ENCODE data around the gene TSHR. TPM values are rescaled to one million over a fixed set of nuclear protein-coding genes. Genes with fewer than 3 reads are reported as not detected.

The TSHR gene
- total and polyA plus RNA-seq, 9 donors, result 0.20 to 1.0 (median 0.37) TPM

DNA sequence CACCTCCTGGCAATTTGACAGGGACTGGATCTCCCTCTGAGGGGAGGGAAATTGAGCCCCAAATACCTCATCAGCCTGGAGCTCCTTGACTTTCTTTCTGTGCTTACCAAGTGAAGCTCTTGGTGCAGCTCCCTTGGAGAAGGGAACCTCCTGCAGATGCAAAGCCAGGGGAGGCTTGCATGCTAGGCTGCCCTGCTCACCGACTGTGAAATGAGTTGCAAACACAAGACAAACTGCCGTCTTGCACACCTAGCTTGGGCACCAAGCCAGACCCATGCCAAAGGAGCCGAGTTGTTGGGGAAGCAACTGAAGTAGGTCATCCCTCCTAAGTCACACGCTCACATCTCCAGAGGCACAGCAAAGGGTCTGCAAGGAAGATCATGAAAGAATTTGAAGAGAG lies 170.1 kb downstream of the TSHR start:
- 78% methylated on average over 2 of the region's 4 CpGs for WGBS (ENCODE audit: insufficient coverage)
- Histone ChIP-seq H3K27me3 (ENCODE audit: control insufficient read depth, insufficient read depth, low read length) (no peaks in the 10 kb centered on the region), H3K27ac (ENCODE audit: low read length) (no peak overlapping the region), H3K36me3 (ENCODE audit: control insufficient read depth, insufficient read depth, low read length) (no peaks in the 10 kb centered on the region), H3K4me1 (ENCODE audit: control insufficient read depth, insufficient read depth, low read length) (no peaks in the 10 kb centered on the region), H3K9me3 (replicated peaks; ENCODE audit: control insufficient read depth, low read depth, low read length) (no peaks in the 10 kb centered on the region), H3K4me3 (ENCODE audit: low read length) (no peak overlapping the region)
- no peak for DNase-seq

- WGBS (ENCODE audit: insufficient coverage), result no CpG with 5 or more reads among the region's 5 CpGs
Observed at GRCh38 chr14:81127785-81128184, 172.4 kb downstream of the TSHR start.

DNA sequence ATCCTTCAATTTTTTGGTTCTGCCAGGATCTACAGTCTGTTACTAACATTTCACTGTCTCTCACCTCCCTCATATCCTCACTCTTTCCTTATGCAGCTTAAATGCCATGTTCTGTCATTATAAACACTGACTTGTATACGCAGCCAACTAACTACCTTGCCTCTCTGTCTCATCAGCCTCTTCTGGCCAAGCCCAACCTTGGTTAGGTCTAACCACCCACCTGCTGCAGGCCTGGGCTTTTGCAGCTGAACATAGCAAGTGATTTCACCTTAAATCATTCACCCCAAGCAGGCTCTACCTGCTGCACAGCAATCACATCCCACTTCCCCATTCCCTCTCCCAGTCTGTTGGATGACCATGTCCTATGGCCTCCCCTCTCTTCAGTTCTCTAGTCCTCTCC lies 173.8 kb downstream of the TSHR start:
- Histone ChIP-seq H3K4me3 (ENCODE audit: low read length) (no peak overlapping the region), H3K4me1 (ENCODE audit: control insufficient read depth, insufficient read depth, low read length) (no peaks in the 10 kb centered on the region), H3K27ac (ENCODE audit: low read length) (no peak overlapping the region), H3K36me3 (ENCODE audit: control insufficient read depth, insufficient read depth, low read length) (no peaks in the 10 kb centered on the region), H3K27me3 (ENCODE audit: control insufficient read depth, insufficient read depth, low read length) (no peaks in the 10 kb centered on the region), H3K9me3 (replicated peaks; ENCODE audit: control insufficient read depth, low read depth, low read length) (no peaks in the 10 kb centered on the region)
- DNase-seq, result no peak
- 82% methylated on average over 1 of the region's 1 CpG for WGBS (ENCODE audit: insufficient coverage)

More at GRCh38 chr14:81127785-81128184, 172.4 kb downstream of the TSHR start:
- Histone ChIP-seq H3K27me3 (ENCODE audit: control insufficient read depth, insufficient read depth, low read length) (no peaks in the 10 kb centered on the region), H3K9me3 (replicated peaks; ENCODE audit: control insufficient read depth, low read depth, low read length) (no peaks in the 10 kb centered on the region), H3K27ac (ENCODE audit: low read length) (no peak overlapping the region), H3K36me3 (ENCODE audit: control insufficient read depth, insufficient read depth, low read length) (no peaks in the 10 kb centered on the region), H3K4me3 (ENCODE audit: low read length) (no peak overlapping the region), H3K4me1 (ENCODE audit: control insufficient read depth, insufficient read depth, low read length) (no peaks in the 10 kb centered on the region)
- DNase-seq, result peak; percentile 34

GRCh38 chr14:81132468-81132867 lies 177.0 kb downstream of the TSHR start:
- Histone ChIP-seq H3K27ac (ENCODE audit: low read length) (no peak overlapping the region), H3K27me3 (ENCODE audit: control insufficient read depth, insufficient read depth, low read length) (no peaks in the 10 kb centered on the region), H3K4me3 (ENCODE audit: low read length) (no peak overlapping the region), H3K36me3 (ENCODE audit: control insufficient read depth, insufficient read depth, low read length) (no peaks in the 10 kb centered on the region), H3K9me3 (replicated peaks; ENCODE audit: control insufficient read depth, low read depth, low read length) (no peaks in the 10 kb centered on the region), H3K4me1 (ENCODE audit: control insufficient read depth, insufficient read depth, low read length) (no peaks in the 10 kb centered on the region)
- 20% methylated on average over 2 of the region's 3 CpGs for WGBS (ENCODE audit: insufficient coverage)
- DNase-seq, result peak; percentile 9

DNA sequence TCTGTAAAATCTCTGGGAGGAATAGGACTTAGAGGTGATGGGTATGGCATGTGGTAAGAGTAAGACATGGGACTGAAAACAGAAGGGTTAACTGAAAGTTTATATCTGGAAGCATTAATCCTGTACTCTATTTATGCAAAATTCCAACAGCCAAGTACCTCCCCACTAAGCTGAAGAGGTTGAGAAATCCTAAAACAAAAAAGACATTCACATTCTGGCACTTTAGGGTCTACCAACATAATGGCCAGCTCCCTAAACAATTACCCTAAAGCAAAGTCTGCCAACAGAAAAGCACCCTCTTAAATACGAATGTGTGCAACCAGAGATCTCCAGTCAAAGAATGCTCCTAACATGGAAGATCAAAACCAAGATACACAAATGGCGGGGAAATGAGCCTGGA lies 178.0 kb downstream of the TSHR start:
- no peaks in the 10 kb centered on the region for H3K27me3 ChIP-seq (ENCODE audit: control insufficient read depth, insufficient read depth, low read length)
- H3K36me3 ChIP-seq (ENCODE audit: control insufficient read depth, insufficient read depth, low read length), result no peaks in the 10 kb centered on the region
- no peaks in the 10 kb centered on the region for H3K9me3 ChIP-seq (replicated peaks; ENCODE audit: control insufficient read depth, low read depth, low read length)
- WGBS (ENCODE audit: insufficient coverage), result no CpG with 5 or more reads among the region's 2 CpGs
- no peak overlapping the region for H3K4me3 ChIP-seq (ENCODE audit: low read length)
- no peaks in the 10 kb centered on the region for H3K4me1 ChIP-seq (ENCODE audit: control insufficient read depth, insufficient read depth, low read length)
- no peak for DNase-seq
- no peak overlapping the region for H3K27ac ChIP-seq (ENCODE audit: low read length)

DNA sequence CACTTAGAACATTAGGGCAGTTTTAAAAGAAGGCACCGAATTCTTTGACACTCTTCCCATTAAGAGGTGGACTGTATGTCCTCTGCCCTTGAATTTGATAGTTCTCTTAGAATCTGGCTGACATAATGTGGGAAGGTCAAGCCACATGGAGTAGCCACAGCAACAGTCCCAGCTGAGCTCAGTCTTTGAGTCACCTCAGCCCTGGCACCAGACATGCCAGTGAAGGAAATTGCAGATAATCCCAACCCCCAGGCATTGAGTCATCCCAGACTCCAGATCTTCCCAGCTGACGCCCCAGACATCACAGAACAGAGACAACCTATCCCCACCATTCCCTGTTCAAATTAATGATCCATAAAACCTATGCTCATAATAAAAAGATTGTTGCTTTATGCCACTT lies 181.9 kb downstream of the TSHR start:
- H3K36me3 ChIP-seq (ENCODE audit: control insufficient read depth, insufficient read depth, low read length), result no peaks in the 10 kb centered on the region
- no peak overlapping the region for H3K4me3 ChIP-seq (ENCODE audit: low read length)
- no CpG with 5 or more reads among the region's 2 CpGs for WGBS (ENCODE audit: insufficient coverage)
- no peaks in the 10 kb centered on the region for H3K27me3 ChIP-seq (ENCODE audit: control insufficient read depth, insufficient read depth, low read length)
- no peaks in the 10 kb centered on the region for H3K9me3 ChIP-seq (replicated peaks; ENCODE audit: control insufficient read depth, low read depth, low read length)
- H3K4me1 ChIP-seq (ENCODE audit: control insufficient read depth, insufficient read depth, low read length), result no peaks in the 10 kb centered on the region
- no peak overlapping the region for H3K27ac ChIP-seq (ENCODE audit: low read length)
- DNase-seq, result no peak

GRCh38 chr14:81138429-81138828 lies 183.0 kb downstream of the TSHR start:
- Histone ChIP-seq H3K4me1 (ENCODE audit: control insufficient read depth, insufficient read depth, low read length) (no peaks in the 10 kb centered on the region), H3K27ac (ENCODE audit: low read length) (no peak overlapping the region), H3K36me3 (ENCODE audit: control insufficient read depth, insufficient read depth, low read length) (no peaks in the 10 kb centered on the region), H3K27me3 (ENCODE audit: control insufficient read depth, insufficient read depth, low read length) (no peaks in the 10 kb centered on the region), H3K4me3 (ENCODE audit: low read length) (no peak overlapping the region), H3K9me3 (replicated peaks; ENCODE audit: control insufficient read depth, low read depth, low read length) (no peaks in the 10 kb centered on the region)
- no peak for DNase-seq
- WGBS (ENCODE audit: insufficient coverage), result no CpG with 5 or more reads among the region's 6 CpGs

GRCh38 chr14:81141426-81141825 lies 186.0 kb downstream of the TSHR start:
- H3K27ac ChIP-seq (ENCODE audit: low read length), result no peak overlapping the region
- no peaks in the 10 kb centered on the region for H3K9me3 ChIP-seq (replicated peaks; ENCODE audit: control insufficient read depth, low read depth, low read length)
- no peak for DNase-seq
- no peak overlapping the region for H3K4me3 ChIP-seq (ENCODE audit: low read length)
- H3K27me3 ChIP-seq (ENCODE audit: control insufficient read depth, insufficient read depth, low read length), result no peaks in the 10 kb centered on the region
- no peaks in the 10 kb centered on the region for H3K36me3 ChIP-seq (ENCODE audit: control insufficient read depth, insufficient read depth, low read length)
- H3K4me1 ChIP-seq (ENCODE audit: control insufficient read depth, insufficient read depth, low read length), result no peaks in the 10 kb centered on the region
- WGBS (ENCODE audit: insufficient coverage), result no CpG with 5 or more reads among the region's 2 CpGs

DNA sequence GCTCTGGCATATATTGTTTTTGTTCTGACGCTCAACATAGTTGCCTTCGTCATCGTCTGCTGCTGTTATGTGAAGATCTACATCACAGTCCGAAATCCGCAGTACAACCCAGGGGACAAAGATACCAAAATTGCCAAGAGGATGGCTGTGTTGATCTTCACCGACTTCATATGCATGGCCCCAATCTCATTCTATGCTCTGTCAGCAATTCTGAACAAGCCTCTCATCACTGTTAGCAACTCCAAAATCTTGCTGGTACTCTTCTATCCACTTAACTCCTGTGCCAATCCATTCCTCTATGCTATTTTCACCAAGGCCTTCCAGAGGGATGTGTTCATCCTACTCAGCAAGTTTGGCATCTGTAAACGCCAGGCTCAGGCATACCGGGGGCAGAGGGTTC lies 188.4 kb downstream of the TSHR start:
- no peaks in the 10 kb centered on the region for H3K27me3 ChIP-seq (ENCODE audit: control insufficient read depth, insufficient read depth, low read length)
- no peak overlapping the region for H3K27ac ChIP-seq (ENCODE audit: low read length)
- 93% methylated on average over 8 of the region's 8 CpGs for WGBS (ENCODE audit: insufficient coverage)
- no peaks in the 10 kb centered on the region for H3K36me3 ChIP-seq (ENCODE audit: control insufficient read depth, insufficient read depth, low read length)
- no peaks in the 10 kb centered on the region for H3K9me3 ChIP-seq (replicated peaks; ENCODE audit: control insufficient read depth, low read depth, low read length)
- no peaks in the 10 kb centered on the region for H3K4me1 ChIP-seq (ENCODE audit: control insufficient read depth, insufficient read depth, low read length)
- DNase-seq, result no peak
- no peak overlapping the region for H3K4me3 ChIP-seq (ENCODE audit: low read length)

DNA sequence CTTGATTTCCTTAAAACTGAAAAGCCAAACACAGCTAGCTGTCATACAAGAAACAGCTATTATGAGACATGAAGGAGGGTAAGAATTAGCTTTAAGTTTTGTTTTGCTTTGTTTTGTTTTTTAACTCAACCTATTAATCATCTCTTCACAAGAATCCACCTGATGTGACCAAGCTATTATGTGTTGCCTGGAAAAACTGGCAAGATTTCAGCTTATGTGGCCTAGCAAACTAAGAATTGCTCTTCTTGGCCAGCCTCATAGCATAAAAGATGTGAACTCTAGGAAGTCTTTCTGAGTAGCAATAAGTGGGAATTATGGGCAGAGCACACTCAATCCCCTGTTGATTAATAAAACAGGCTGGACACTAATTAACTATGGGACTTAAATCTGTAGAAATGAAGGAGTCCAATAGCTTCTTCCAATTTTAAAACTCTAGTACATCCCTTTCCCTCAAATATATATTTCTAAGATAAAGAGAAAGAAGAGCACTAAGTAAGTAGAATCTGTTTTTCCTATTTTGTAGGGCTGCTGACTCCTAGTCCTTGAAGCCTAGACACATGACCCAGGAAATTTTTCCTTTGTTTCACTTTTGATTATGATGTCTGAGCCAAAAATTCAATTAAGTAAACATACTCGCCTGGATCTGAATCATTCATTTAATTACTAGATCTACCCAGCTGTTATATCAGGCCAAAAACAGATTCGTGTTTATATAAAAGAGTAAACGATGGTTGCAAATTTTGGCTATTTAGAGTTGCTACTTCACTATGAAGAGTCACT lies 189.6 kb downstream of the TSHR start:
- Histone ChIP-seq H3K9me3 (replicated peaks; ENCODE audit: control insufficient read depth, low read depth, low read length) (no peaks in the 10 kb centered on the region), H3K27me3 (ENCODE audit: control insufficient read depth, insufficient read depth, low read length) (no peaks in the 10 kb centered on the region), H3K4me3 (ENCODE audit: low read length) (no peak overlapping the region), H3K27ac (ENCODE audit: low read length) (no peak overlapping the region), H3K4me1 (ENCODE audit: control insufficient read depth, insufficient read depth, low read length) (no peaks in the 10 kb centered on the region), H3K36me3 (ENCODE audit: control insufficient read depth, insufficient read depth, low read length) (no peaks in the 10 kb centered on the region)
- no peak for DNase-seq
- WGBS (ENCODE audit: insufficient coverage), result no CpG with 5 or more reads among the region's 3 CpGs
